ENCODE data around the gene MRPS33. TPM values are rescaled to one million over a fixed set of nuclear protein-coding genes. Genes with fewer than 3 reads are reported as not detected.

The MRPS33 gene
- polyA plus RNA-seq, 3 donors, result 53.5 to 89.6 (median 75.2) TPM

DNA sequence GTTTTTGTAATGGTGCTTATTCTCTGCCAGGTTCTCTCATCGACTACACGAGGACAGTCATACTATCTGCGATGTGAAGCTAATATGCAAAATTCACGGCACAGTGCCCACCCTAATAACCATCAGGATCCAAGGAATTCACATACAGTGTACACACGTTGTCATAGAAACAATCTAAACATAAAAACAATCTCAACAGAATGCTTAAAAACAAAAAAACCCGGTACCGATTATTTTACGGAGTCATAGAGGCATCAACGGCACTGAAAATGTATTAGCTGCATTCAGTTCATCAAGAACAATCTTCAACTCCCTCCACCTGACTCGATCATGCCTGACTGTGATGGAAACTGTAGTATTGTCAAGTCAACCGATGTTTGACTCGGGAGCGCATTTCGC lies 628 bp downstream of the MRPS33 start:
- H3K27ac ChIP-seq (ENCODE audit: low read depth, low read length), result no peak overlapping the region
- WGBS, 3 donors, result 1 to 3% (median 1%) methylated on average over 14 of the region's 14 CpGs

DNA sequence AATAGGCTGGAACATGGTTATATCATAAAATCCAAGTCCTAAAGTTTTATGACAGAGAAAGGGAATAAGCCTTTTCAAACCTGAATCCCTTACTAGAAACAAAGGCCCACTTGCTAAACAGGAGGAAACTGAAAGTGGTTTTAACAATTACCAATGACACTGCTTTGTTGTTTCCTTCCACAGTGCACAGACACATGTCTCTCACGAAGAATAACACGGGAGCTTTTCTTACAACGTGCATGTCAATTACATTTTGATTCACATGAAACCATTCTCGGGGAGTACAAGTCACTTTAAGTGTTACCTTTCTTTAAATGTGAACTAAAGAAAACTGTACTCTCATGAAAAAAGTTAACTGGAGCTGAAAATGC lies 1.4 kb downstream of the MRPS33 start:
- WGBS, 3 donors, result 47 to 65% (median 63%) methylated on average over 4 of the region's 4 CpGs
- no peak overlapping the region for H3K27ac ChIP-seq (ENCODE audit: low read depth, low read length)

DNA sequence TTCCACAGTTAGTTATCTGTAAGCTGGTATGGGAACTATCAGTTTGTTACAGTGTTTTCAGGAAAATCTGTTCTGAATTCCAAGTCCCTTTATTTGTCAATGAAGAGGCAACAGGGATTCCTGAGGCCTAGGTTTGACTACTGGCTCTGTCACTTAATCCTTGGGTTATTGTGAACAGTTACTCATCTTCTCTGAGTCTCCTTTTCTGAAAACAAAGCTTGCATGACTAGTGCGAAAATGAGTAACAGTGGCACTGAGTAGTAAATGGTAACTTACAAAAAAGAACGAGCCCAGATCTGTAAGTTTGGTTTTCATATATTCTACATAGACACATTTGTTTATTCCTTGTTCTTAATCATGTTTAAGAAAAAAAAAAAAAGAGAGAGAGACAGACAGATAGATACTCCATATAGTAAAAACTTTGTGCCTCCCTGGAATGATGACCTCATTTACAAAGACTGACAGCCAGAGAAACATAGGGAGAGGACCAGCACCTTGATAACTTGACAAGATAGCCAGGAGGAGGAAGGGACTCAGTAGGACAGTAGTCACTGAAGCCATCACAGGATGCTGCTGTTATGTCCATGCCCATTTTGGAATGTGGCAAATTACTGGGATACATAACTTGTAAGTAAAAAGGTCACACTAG lies 1.9 kb downstream of the MRPS33 start:
- 78 to 88% (median 83%) methylated on average over 2 of the region's 2 CpGs for WGBS, 3 donors
- no peak overlapping the region for H3K27ac ChIP-seq (ENCODE audit: low read depth, low read length)

DNA sequence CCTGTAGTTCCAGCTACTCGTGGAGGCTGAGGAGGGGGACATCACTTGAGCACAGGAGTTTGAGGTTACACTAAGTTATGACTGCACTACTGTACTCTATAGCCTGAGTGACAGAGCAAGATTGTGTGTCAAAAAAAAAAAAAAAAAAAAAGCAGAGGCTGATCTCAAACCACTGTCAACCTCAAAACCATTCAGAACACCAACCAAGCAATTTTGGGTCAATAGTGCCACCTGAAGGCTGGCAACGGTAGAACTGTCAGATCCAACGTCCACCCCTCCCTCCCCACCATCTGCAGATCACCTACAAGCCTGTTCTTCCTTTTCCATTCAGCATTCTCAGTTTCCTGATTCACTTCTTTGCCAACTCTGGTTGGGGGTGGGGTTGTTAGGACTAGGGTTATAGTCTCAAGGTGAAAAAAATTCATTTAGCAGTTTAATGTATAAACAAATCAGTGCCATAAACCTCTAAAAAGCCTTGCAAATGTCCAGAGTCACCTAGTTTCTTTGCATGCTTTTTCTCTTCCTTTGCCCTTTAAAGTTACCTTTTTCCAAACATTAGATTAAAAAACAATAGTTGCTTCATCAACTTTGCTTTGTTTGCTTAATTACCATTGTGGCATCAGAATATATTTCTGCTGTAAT lies 2.6 kb downstream of the MRPS33 start:
- WGBS, 3 donors, result 24 to 26% (median 26%) methylated on average over 3 of the region's 3 CpGs
- no peak overlapping the region for H3K27ac ChIP-seq (ENCODE audit: low read depth, low read length)

DNA sequence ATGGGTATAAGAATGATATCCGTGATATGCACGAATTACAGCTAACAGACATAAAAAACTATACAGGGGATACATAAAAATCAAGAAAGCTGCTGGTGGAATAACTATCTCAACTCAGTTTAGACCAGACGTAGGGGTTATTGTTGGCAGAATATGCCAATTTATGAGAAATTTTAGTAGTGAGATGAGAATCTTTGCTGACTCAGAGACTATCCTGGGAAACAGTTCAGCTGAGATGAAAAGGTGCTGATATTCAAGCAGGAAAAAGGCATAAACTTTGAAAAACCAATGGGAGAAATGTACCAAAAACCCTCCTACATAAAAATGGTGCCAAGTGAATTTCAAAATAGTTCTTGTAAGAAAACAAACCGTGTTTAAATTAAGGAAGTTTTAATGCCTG lies 3.3 kb downstream of the MRPS33 start:
- H3K27ac ChIP-seq (ENCODE audit: low read depth, low read length), result no peak overlapping the region
- WGBS, 3 donors, result 69 to 75% (median 71%) methylated on average over 4 of the region's 4 CpGs

DNA sequence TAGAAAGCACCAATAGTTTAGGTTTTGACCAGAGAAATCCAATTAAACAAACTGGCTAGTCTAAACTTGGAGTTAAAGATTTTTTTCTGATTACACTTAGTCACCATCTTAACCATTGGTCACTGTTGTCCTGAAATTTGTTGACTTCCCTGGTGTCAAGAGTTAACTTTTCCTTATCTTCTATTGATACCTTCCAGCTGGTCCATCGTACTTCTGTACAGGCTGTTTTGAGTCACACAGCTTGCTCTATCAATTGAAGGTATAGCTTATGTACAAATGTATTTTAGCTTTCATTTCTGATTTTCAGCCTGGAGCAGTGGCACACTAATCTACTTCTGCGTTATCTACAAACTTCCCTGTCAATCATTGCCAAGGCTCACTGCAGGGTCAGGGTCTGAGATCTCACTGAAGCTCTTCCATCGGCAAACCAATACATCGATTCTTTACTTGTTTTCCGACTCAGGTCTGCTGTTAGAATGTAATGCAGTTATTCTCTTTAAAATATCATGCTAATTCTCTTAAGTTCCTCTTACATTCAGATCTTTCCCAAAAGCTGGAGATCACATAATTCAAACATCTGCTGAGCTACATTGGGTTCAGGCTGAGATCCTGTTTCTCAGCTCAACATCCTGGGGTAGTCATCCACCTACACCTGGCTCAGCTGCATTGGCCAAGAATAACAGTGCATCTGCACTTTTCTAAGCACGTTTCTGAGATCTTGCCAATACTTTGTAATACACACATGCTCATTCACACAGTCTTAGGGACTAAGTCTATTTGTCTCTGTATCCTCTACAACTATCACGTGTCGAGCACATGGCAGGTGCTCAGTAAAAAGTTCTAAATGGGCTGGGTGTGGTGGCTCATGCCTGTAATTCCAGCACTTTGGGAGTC lies 11.3 kb downstream of the MRPS33 start:
- no peak overlapping the region for H3K27ac ChIP-seq (ENCODE audit: low read depth, low read length)
- WGBS, 3 donors, result 20 to 78% (median 73%) methylated on average over 8 of the region's 8 CpGs

DNA sequence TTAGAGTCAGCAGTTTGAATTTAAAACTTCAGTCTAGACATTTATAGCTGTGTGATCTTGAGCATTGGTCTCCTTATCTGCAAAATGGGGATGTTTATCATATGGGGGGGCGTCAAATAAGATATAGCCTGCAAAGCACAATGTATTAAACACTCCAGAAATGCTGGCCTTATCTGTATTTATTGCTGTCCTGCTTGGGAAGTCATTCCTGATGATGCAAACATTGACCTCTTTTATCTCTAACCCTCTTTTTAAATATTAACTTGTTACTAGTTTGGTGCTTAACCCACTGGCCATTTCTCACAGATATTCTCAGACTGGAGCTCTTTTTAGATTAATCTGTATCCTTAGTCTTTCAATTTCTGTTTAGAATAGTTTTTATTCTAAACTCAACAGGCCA lies 13.2 kb downstream of the MRPS33 start:
- 14 to 62% (median 50%) methylated on average over 1 of the region's 1 CpG for WGBS, 3 donors
- no peak overlapping the region for H3K27ac ChIP-seq (ENCODE audit: low read depth, low read length)

DNA sequence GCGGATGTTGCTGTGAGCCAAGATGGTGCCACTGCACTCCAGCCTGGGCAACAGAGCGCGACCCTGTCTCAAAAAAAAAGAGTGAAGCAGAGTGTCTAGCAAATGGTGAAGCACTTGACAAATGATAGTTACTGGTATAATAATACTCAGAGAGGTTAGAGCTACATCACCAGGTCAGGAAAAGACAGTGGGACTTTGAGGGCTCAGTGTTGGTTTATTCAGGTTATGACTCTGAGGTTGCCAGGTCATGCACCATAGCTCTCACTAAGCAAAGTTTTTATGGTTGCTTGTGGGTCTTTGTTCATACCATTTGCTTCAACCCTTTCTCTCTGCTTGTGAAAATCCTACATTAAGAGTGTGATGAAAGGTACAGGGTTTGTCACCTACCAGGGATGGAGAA lies 13.6 kb downstream of the MRPS33 start:
- WGBS, 3 donors, result 97 to 100% (median 97%) methylated on average over 3 of the region's 3 CpGs
- H3K27ac ChIP-seq (ENCODE audit: low read depth, low read length), result no peak overlapping the region

DNA sequence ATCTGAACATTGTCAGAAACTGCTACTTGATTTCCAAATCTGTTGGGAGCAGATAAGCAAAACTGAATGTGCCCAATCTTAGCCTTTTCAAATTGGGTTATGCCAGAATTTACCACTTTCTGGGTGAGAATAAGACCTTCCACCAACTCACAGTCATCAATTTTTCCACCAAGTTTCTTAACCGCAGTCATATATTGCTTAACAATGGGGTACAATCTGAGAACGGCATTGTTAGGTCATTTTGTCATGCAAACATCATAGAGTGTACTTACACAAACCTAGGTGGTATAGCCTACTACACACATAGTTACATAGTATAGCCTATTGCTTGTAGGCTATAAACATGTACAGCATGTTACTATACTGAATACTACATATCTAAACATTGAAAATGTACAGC lies 16.0 kb downstream of the MRPS33 start:
- H3K27ac ChIP-seq (ENCODE audit: low read depth, low read length), result no peak overlapping the region
- WGBS, 3 donors, result 69 to 77% (median 76%) methylated on average over 2 of the region's 2 CpGs

DNA sequence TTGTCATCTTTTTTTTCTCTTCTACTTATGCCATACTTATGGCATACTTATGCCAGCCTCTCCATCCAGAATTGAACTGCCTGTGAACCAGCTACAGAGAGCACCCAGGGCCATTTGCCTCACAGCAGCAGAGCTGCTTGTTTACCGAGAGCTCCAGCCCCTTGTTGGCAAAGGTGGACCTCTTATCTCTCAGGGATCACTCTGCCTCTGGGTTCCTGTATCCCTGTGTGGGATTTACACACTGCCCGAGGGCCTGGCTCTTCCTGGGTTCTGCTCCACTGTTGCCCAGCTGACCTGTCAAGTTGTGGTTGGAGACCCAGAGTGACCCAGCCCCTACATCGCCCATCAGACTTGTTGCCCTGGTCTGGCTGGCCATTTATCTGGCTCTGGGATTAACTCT lies 22.3 kb downstream of the MRPS33 start:
- H3K27ac ChIP-seq (ENCODE audit: low read depth, low read length), result no peak overlapping the region
- 69 to 83% (median 71%) methylated on average over 3 of the region's 3 CpGs for WGBS, 3 donors

DNA sequence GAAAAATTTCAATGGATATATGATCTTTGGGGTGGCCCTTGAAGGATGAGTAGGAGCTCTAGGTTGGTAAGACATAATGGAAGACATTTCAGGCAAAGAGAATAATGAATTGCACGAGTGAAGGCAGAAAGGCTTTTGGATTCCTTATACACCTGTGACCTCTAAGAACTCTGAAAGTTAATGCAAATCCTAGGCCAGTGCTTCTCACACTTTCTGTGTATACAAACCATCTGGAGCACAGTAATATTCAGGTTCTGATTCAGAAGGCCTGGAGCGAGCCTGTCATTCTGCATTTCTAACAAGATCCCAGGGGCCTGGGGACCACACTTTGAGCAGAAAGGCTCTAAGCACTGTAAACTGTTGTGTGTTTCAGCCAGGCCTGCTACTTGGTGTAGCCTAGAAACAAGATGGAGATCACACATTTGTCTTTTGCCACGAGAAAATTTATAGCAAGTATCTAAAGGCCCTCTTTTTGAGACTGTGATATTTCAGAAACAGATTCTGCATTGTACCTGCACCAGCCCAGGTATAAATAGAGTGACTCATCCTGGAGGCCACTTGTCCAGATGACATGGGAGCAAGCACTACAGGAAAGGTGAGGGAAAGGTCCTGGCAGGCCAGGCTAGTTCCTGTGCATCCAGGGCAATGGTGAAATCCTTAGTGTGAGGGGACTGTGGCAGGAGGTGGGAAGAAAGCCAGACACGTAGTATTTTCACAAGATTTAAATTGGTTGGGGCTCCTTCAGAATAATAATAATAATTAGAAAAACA lies 24.4 kb downstream of the MRPS33 start:
- 73 to 83% (median 82%) methylated on average over 4 of the region's 4 CpGs for WGBS, 3 donors

DNA sequence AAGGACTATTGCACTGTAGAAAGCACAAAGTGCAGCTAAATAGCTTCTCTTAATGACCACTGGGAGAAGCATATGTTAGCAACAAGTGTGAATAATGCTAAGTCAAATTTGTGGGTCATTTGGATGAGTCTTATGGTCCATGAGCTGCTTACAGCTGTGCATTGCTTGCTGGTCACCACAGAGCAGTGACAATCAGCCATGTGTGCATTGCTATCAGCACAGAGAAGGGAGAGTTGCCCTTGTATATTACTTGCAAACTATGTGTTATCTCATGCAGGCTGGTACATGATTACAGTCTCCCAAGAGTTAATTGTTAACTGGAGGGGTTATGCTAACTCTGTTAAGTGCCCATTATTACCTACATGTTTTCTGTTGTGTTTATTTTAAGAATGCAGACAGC lies 25.7 kb downstream of the MRPS33 start:
- H3K27ac ChIP-seq (ENCODE audit: low read depth, low read length), result no peak overlapping the region

More for the DNA sequence above, 24.4 kb downstream of the MRPS33 start:
- H3K27ac ChIP-seq (ENCODE audit: low read depth, low read length), result no peak overlapping the region

DNA sequence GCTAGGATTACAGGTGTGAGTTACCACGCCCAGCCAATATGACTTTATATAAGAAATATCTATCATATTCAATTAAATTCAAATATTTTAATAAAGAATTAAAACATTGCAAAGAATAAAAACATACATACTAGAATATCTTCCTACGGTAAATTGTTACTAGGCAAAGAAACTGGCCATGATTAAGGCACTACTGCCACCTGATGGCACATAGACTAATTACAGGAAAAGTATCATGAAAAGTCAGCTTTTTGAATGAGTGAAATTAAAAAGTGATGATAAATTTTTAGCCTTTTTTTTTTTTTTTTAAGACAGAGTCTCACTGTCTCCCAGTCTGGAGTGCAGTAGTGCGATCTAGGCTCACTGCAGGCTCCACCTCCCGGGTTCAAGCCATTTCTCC lies 30.9 kb downstream of the MRPS33 start:
- 57 to 69% (median 62%) methylated on average over 4 of the region's 4 CpGs for WGBS, 3 donors
- H3K27ac ChIP-seq (ENCODE audit: low read depth, low read length), result no peak overlapping the region

DNA sequence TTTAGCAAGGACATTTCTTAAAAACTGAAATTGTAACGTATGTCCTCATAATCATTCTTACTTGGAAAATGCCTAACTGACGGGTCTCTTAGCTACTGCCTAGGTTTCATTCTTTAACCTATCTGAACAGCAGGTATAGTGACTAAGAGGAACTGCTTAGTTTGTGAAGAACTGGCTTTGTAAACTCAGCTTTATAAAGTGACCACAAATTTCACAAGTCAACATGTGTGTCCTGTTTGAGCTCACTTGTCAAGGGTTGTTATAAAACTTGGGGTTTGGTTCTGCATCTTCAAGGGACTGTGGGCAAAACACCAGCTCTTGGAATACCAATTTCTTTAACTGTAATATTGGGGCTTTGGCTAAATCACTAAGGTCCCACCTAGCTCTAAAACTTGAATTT lies 32.2 kb downstream of the MRPS33 start:
- no peak overlapping the region for H3K27ac ChIP-seq (ENCODE audit: low read depth, low read length)
- 31 to 41% (median 36%) methylated on average over 2 of the region's 2 CpGs for WGBS, 3 donors

DNA sequence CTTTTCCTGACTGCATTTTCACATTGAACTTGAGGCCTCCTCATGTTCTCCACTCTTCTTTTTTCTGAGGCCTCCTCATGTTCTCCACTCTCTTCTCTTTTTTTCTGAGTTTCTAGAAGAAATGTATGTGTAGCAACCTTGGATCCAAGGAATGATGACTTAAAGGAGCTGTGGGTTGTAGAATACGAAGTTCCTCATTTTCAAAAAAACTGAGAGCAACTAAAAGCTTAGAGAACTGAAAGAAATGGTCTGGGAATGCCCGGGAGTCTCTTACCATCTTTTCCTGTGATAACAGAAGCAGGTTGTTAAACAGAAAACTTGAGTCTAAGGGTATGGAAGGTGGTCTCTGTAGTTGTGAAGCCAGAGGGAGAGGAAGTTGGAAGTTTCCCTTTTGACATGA lies 32.8 kb downstream of the MRPS33 start:
- WGBS, 3 donors, result 34 to 67% (median 55%) methylated on average over 2 of the region's 2 CpGs
- no peak overlapping the region for H3K27ac ChIP-seq (ENCODE audit: low read depth, low read length)

DNA sequence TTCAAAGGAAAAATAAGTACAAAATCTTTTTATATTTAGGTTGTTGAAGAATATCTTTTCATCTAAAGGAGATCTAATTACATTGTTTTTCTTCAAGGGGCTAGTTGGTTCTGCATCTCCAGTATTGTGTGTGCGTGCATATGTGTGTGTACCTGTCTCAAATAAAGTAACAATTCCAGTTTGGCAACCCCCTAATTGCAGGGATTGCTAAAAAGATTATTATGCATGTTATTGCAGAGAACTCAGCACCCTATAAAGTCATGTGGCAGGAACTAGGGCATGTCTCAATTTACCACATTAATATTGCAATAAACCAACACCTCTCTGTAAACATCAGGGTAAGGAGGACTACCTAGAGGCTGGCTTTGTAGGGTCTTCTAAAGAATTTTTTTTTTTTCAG lies 37.0 kb downstream of the MRPS33 start:
- no peak overlapping the region for H3K27ac ChIP-seq (ENCODE audit: low read depth, low read length)
- 47 to 90% (median 71%) methylated on average over 1 of the region's 1 CpG for WGBS, 3 donors

DNA sequence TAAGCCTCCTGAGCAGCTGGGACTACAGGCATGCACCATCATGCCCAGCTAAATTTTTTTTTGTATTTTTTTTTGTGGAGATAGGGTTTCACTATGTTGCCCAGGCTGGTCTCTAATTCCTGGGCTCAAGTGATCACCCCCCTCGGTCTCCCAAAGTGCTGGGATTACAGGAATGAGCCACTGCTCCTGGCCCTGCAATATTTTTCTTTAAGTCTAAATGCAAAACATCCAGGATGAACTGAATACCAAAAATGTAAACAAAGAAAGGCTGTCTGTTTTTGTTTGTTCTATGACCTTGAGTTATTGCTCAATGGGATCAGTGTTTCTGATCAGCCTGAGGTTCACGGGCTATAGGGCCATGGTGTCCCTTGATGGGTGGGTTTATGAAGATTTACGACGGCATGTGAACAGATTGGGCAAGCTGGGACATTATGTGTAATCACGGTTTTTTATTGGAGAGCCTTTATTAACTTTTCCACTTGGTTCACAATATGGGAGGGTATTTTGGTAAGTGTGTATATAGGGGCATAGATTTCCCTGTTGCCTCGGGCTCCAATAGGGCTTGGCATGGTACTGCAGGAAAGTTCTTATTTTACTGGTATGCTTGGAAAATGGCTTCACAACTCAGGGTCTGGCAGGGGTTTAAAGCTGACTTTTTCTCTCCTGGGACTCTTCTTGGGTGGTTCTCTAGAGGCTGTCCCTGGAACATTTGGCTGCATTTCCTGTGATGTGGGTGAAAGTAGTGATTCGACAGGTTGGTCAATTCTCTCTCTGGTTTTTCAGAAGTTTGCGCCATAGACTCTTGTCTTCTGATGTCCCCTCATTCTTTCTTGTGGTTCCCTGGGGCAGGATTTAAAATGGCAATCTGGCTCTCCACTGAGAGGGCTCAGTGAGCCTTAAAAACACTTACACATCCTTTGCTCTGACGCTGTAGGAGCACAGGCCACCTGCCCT lies 41.6 kb downstream of the MRPS33 start:
- no peak overlapping the region for H3K27ac ChIP-seq (ENCODE audit: low read depth, low read length)
- 67 to 80% (median 77%) methylated on average over 9 of the region's 9 CpGs for WGBS, 3 donors

DNA sequence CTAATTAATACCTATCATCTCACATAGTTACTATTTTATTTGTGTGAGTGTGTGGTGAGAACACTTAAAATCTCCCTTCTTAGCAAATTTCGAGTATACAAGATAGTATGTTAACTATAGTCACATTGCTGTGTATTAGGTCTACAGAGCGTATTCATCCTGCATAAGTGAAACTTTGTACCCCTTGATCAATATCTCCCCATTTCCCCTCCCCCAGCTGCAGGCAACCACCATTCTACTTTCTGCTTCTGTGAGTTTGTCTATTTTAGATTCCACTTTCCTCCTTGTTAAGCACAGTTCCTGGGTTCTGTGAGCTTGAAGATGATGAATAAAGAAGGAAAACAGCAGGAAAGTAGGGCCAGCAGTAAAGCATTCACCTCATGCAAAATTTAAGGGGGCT lies 42.4 kb downstream of the MRPS33 start:
- 83 to 88% (median 84%) methylated on average over 2 of the region's 2 CpGs for WGBS, 3 donors
- H3K27ac ChIP-seq (ENCODE audit: low read depth, low read length), result no peak overlapping the region
